BE2C (cell line): Measurements from ENCODE around the gene FSTL4.

Source experiments
- DNase-seq: peaks from one replicate; pipeline ENCODE4 v3.0.0-alpha.2; 2020
- H3K27me3 ChIP-seq: fragments of 250-450 bp; sonication (Bioruptor Pico); 2 replicates; pipeline ENCODE4 v1.5.1; 2020; ENCODE audit warnings: mild to moderate bottlenecking
- H3K36me3 ChIP-seq: fragments of 250-450 bp; sonication (Bioruptor Pico); 2 replicates; pipeline ENCODE4 v1.5.1; 2020; ENCODE audit warnings: mild to moderate bottlenecking
- H3K4me1 ChIP-seq: fragments of 250-450 bp; sonication (Bioruptor Pico); 2 replicates; pipeline ENCODE4 v1.5.1; 2020
- H3K4me3 ChIP-seq: 2 replicates; pipeline ENCODE4 v1.5.1; 2011; ENCODE audit warnings: low read depth, low read length
- H3K9me3 ChIP-seq: fragments of 250-450 bp; sonication (Bioruptor Pico); 2 replicates; pipeline ENCODE4 v1.5.1; 2020
- TF ChIP-seq, protein P1 (sequence below): IDR thresholded peaks from 2 replicates; pipeline ENCODE4 v1.5.1; 2012; ENCODE audit warnings: mild to moderate bottlenecking, low read depth, low read length

Gene FSTL4

DNA sequence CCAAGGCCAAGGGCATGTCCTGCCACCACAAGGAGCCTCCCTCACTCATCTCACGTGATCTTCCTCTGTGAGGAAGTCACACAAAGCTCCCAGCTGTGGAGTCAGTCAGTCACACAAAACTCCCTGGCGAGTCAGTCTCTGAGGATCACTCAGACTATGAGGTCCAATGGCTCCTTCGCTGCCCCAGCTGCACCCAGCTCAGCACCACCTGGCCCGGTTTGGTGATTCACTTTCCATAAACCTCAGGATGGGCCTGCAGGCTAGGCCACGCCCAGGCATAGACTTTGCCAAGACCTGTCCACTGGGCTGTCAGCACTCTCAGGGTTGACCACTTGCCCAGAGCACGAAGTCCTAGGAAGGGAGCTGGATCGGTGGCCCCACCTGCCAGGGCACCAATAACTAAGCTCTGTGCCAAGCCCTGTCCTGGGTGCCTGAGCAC lies 326.7 kb downstream of the FSTL4 start:
- TF ChIP-seq, protein P1, sequence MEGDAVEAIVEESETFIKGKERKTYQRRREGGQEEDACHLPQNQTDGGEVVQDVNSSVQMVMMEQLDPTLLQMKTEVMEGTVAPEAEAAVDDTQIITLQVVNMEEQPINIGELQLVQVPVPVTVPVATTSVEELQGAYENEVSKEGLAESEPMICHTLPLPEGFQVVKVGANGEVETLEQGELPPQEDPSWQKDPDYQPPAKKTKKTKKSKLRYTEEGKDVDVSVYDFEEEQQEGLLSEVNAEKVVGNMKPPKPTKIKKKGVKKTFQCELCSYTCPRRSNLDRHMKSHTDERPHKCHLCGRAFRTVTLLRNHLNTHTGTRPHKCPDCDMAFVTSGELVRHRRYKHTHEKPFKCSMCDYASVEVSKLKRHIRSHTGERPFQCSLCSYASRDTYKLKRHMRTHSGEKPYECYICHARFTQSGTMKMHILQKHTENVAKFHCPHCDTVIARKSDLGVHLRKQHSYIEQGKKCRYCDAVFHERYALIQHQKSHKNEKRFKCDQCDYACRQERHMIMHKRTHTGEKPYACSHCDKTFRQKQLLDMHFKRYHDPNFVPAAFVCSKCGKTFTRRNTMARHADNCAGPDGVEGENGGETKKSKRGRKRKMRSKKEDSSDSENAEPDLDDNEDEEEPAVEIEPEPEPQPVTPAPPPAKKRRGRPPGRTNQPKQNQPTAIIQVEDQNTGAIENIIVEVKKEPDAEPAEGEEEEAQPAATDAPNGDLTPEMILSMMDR, result no peak
- DNase-seq, result no peak

DNA sequence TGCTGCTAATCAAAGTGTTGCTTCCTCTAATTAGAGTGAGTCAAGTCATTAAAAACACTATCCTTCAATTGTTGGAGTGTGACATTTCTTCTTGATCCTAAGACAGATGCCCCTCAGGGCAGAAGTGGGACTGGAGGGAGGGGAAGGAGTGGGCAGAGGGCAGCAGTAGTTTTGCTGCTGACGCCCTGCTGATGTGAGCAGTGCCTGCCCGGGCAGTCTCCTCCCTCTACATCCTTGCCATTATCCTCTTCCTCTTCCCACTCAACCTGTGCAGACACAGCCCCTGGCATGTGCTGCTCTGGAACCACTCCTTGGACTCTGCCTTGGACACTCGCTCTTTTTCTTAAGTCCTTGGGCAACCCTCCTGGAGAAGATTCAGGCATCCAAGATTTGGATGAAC lies 328.0 kb downstream of the FSTL4 start:
- no peak for DNase-seq
- TF ChIP-seq, protein P1, result no peak
- no peak overlapping the region for H3K4me3 ChIP-seq
- H3K4me1 ChIP-seq, result no peaks in the 10 kb centered on the region; the same call in 1 of the 2 replicates
- H3K9me3 ChIP-seq, result no peaks in the 10 kb centered on the region; the same call in 1 of the 2 replicates
- no peaks in the 10 kb centered on the region for H3K27me3 ChIP-seq
- no peaks in the 10 kb centered on the region for H3K36me3 ChIP-seq

More for the DNA sequence above, 326.7 kb downstream of the FSTL4 start:
- Histone ChIP-seq H3K9me3 (no peaks in the 10 kb centered on the region; the same call in 1 of the 2 replicates), H3K4me3 (no peak overlapping the region), H3K27me3 (no peaks in the 10 kb centered on the region), H3K4me1 (peaks cover 6% of the 10 kb centered on the region), H3K36me3 (no peaks in the 10 kb centered on the region)

DNA sequence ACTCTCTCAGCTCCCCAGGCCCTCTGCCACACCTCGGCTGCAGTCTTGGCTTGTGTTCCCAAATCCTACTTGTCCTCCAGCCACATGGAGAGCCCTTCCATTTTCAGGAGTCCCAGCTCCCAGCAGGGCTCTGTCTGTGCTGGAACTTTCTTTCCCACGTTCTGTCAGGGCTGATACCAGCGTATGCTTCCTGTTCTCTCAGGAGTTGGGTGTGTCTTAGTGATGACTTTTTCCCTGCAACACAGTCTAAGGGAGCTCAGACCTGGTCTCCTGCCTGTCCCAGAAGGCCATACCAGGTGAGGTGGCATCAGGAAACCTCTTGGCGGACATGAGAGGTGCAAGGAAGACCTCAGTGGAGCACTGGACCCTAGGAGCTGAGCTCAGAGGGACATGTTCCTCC lies 334.0 kb downstream of the FSTL4 start:
- no peaks in the 10 kb centered on the region for H3K4me1 ChIP-seq
- no peak overlapping the region for H3K4me3 ChIP-seq
- DNase-seq, result no peak
- H3K36me3 ChIP-seq, result no peaks in the 10 kb centered on the region
- TF ChIP-seq, protein P1, result no peak
- no peaks in the 10 kb centered on the region for H3K9me3 ChIP-seq
- no peaks in the 10 kb centered on the region for H3K27me3 ChIP-seq

DNA sequence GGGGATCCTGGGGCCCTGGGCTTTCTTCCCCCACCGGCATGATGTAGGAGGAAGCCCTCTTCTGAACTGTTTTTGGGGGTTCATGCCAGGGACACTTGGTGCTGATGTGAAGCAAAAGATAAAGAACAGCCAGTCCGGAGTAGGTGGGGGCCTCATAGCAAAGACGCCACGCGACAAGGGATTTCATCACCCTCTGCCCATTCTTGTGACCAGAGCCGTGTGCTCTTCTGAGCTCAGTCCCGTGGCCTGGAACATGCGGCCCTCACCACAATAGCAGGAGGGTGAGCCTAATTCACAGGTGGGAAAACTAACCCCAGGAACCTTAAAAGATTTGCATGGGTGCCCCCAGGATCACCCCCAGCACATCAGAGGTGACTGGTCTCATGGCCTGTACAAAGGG lies 334.6 kb downstream of the FSTL4 start:
- Histone ChIP-seq H3K36me3 (no peaks in the 10 kb centered on the region), H3K4me1 (no peaks in the 10 kb centered on the region), H3K9me3 (no peaks in the 10 kb centered on the region), H3K4me3 (no peak overlapping the region), H3K27me3 (no peaks in the 10 kb centered on the region)
- TF ChIP-seq, protein P1, result no peak
- no peak for DNase-seq

DNA sequence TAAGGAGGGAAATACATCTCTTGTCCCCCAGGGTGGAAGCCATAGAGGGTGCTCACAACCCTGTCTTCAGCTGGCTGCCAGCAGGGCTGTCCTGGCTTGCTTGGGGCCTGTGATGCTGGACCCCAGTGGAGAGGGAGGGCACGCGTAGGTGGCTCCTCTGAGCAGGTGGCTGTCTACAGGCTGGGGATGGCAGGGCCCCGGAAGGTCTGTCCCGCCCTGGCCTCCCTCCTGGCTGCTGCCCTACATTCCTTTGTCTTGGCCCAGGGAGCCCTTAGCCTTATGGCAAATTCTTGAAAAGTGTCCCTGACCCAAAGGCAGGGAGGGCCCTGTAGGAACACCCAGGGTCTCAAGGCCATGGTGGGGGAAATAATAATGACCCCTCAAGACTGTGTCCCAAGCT lies 336.2 kb downstream of the FSTL4 start:
- no peak for DNase-seq
- no peaks in the 10 kb centered on the region for H3K9me3 ChIP-seq
- no peak overlapping the region for H3K4me3 ChIP-seq
- H3K36me3 ChIP-seq, result no peaks in the 10 kb centered on the region
- no peaks in the 10 kb centered on the region for H3K4me1 ChIP-seq
- TF ChIP-seq, protein P1, result no peak
- no peaks in the 10 kb centered on the region for H3K27me3 ChIP-seq

DNA sequence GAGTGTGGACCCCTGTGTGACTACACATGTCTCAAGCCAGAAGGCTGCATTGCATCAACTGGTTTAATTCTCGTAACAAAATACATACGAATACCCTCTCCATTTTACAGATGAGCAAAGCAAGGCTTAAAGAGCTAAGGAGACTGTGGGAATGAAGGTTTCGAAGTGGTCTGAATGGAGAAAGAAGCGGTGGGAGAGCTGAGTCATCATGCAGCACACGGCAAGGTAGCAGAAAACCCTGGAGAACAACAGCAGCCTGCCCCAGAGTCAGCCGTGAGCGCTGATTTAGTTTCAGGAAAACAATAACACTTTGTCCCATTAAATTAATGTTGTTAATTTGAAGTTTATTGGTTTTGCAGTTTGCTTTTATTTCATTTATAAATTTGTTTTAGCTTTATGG lies 336.7 kb downstream of the FSTL4 start:
- Histone ChIP-seq H3K27me3 (no peaks in the 10 kb centered on the region), H3K36me3 (no peaks in the 10 kb centered on the region), H3K9me3 (no peaks in the 10 kb centered on the region), H3K4me1 (no peaks in the 10 kb centered on the region), H3K4me3 (no peak overlapping the region)
- no peak for DNase-seq
- TF ChIP-seq, protein P1, result no peak
